GM19372 (cell line): ENCODE results near the gene HYDIN.
"Not testable (repeated sequence)": the region's sequence is repeated elsewhere in the genome, so short reads cannot be mapped to it uniquely, and the experiment has no call there.

Experiments
- ATAC-seq: cut with Tn5 transposase; IDR thresholded peaks from one replicate; pipeline ENCODE4 v1.9.1; 2021; ENCODE audit warnings: mild to moderate bottlenecking, low read depth, moderate library complexity; ENCODE audit not compliant: unreplicated experiment

The HYDIN gene

GRCh38 chr16:71143246-71143645 lies 87.3 kb downstream of the HYDIN start:
- not testable (repeated sequence) for ATAC-seq

DNA sequence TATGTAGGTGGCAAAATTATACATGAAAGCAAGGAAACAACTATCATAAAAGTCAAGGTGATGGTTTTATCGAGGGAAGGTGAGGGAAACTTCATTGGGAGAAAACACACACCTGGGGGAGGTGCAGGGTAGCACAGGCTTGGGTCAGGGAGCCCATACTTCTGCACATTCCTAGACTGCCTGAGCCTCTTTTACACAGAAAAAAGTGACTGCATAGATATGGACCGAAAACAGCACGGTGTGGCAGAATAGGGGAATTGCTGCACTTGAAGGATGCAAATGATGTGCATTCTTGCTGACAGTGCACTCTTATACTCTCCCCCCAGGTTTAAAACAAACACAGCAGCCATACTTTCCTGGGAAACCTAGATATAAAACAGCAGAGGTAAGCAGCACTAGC lies 120.0 kb downstream of the HYDIN start:
- ATAC-seq = not testable (repeated sequence)

DNA sequence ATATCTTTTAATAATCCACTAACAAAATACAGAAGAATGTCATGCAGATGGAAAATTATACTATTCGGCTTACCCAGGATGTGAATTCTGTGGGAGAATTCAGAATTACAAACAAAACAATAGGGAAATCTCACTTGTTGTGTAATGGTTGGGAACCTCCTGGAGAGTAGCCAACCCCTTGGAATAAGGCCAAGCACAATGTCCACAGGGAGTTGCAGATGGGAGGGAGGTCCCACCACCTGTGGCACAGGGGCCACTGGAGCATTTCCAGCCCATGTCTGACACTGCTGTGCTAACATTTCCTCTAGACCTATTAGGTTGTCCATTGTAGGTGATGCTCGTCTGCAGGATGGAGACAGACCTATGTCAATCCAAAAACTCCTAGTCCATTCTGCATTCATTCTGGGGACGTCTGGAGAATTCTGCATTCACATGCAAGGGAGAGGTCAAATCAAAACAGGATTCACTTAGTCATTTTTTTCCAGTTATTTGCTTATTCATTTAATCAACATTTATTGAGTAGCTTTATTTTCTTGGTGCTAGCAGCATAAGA lies 120.8 kb downstream of the HYDIN start:
- ATAC-seq = not testable (repeated sequence)

GRCh38 chr16:71105881-71106280 lies 124.6 kb downstream of the HYDIN start:
- not testable (repeated sequence) for ATAC-seq

DNA sequence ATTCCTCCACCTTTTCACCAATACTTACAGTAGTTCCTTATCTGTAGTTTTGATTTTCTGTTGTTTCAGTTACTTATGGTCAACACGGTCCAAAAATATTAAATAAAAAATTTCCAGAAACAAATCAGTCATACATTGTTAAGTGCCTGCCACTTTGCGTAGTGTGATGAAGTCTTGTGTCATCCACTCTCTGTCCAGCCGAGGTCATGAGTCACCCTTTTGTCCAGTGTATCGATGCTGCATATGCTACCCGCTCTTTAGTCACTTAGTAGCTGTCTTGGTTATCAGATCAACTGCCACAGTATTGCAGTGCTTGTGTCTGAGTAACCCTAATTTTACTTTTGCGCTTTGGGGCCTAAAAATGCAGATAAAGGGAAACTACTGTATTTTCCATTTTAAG lies 146.9 kb downstream of the HYDIN start:
- not testable (repeated sequence) for ATAC-seq

- not testable (repeated sequence) for ATAC-seq
These were observed 149.7 kb downstream of the HYDIN start for GRCh38 chr16:71080777-71081176.

DNA sequence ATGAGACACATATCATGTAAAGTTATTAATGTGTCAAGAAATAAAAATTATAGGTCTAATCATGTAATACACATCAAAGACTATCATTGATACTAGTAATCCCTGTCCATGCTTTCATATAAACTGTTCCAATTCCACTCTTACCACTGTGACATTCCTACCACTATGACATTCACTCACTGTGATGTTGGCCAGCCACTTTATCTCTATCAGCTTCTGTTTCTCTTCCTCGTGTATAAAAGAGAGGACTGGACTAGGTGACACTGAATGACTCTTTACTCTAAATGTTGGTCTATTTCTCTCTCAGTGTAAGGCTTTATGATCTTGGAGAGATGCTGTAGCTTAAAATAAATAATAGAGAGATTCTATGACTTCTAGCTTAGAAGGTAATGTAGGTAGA lies 150.3 kb downstream of the HYDIN start:
- not testable (repeated sequence) for ATAC-seq

DNA sequence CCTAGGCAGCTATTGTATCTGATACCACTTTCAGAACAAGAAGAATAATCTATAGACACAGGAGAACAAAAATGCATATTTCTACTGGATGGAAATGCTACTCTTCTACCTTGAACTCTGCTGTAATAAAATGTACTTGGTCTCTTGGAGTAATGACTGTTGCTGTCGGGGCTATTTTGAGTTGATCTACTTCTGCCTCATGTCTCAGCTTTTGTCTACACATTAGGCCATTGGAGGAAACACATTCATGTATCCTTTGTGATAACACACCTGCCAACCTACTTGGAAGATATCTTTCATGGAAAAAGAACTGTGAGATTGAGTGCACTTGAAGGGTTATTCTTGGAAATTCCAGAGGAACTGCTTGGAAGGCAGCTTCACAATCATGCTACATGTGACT lies 159.9 kb downstream of the HYDIN start:
- not testable (repeated sequence) for ATAC-seq

- not testable (repeated sequence) for ATAC-seq
These were observed 160.7 kb downstream of the HYDIN start for GRCh38 chr16:71069842-71070241.

- ATAC-seq = not testable (repeated sequence)
These were observed 176.5 kb downstream of the HYDIN start for GRCh38 chr16:71053897-71054609.

- not testable (repeated sequence) for ATAC-seq
These were observed 180.2 kb downstream of the HYDIN start for GRCh38 chr16:71050307-71050706.

GRCh38 chr16:71039368-71040111 lies 191.0 kb downstream of the HYDIN start:
- not testable (repeated sequence) for ATAC-seq

DNA sequence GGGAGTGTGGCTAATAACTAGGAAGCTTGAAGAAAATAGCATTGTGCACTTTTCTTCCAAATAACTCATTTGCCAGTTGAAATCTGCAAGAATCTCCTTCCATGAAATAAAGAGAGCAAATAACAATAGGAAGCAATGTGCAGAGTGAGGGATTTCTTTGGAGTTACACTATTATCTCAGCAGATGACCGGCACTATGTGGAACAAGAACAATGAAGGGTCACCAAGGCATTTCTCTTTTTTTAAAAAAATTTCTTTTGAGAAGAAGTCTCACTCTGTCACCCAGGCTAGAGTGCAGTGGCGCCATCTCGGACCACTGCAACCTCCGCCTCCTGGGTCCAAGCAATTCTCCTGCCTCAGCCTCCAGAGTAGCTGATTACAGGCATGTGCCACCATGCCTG lies 192.1 kb downstream of the HYDIN start:
- not testable (repeated sequence) for ATAC-seq

DNA sequence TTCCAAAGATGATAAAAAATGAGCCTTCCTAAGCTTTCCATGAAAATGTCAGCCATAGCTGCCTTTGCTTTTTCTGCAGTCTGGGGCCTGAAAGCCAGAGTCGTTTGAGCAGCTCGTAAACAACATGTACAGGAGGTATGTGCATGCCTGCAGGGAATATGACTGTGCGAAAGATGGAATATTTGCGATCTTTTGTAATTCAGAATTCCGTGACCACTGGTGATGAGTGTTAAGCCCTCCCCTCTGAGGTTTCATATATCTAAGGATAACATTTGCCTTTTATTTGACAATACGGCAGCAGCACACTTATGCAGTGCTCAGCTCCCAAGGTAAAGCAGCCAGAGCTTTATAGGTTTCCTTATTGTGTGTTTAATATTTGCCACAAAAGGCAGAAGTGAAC lies 192.5 kb downstream of the HYDIN start:
- not testable (repeated sequence) for ATAC-seq

GRCh38 chr16:71028032-71028727 lies 202.3 kb downstream of the HYDIN start:
- ATAC-seq = not testable (repeated sequence)

DNA sequence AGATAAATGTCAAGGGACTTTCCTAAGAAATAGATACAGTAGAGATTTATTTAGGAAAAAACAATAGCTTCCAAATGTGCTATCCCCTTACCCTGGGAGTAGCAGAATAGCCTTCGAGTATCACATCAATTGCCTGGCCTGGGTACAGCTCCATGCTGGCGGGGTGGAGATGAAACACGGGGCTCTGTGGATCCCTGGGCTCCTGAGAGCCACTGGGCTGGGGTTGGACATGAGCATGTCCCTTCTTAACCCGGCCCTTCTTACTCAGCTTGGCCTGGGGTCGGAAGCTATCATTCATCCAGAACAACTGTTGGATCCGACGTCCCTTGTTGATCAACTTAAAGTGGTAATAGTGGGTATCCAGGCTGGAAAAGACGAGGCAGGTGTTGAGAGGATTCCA lies 203.0 kb downstream of the HYDIN start:
- ATAC-seq = not testable (repeated sequence)

- not testable (repeated sequence) for ATAC-seq
These were observed 206.6 kb downstream of the HYDIN start for GRCh38 chr16:71023851-71024439.

DNA sequence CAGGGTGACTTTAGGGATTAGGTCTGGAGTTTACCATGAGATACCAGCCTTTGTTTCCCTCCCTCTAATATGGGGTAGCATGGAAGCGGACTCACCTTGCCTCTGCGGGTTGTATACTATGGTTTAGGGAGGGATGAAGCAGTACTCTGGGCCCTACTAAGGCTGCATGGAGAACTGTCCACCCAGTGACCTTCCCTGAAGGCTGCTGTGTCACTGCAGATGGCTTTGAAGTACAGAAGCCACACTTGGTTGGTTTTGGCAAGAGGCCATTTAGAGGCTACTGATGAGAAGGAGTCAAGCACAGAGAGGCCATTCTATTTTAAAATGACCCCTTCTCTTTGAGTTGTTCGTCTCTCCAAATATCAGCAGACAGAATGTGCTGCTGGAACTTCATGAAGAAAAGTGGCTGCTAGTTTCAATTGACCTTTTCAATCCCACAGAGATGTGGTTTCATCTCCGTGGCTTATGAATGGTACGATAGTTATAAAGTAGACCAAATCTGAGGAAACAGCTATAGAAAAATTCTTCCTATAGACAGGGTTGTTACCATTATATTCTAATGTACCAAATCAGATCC lies 208.5 kb downstream of the HYDIN start:
- not testable (repeated sequence) for ATAC-seq

DNA sequence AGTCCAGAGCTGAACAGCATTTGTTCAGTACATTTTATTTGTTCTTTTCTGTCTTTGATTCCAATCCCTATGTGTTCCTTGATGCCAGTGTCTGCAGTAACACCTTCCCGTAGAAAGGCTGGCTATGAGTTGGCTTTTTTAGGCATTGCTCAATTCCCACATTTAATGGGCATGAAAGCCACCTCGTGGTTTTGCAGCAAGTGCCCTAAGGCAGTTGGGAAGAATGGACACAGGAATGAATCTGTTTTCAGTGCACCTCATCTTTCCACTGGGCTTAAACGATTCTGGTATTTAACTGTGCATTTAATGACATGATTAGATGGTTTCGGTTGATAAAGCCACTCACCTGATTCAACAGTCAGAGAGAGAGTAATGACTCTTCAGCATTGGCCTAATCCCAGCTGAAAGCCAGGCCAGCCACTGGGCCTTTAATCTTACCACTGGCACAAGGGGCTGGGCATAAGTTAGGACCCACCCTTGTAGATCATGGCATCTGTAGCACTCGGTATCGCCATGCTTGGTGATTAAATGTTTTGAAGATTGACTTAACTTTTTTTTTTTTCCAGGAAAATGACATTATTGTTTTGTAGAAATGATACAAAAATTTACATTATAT lies 211.3 kb downstream of the HYDIN start:
- ATAC-seq = not testable (repeated sequence)

GRCh38 chr16:71015419-71015818 lies 215.1 kb downstream of the HYDIN start:
- not testable (repeated sequence) for ATAC-seq
